ENCODE data around the gene TBRG4.

The TBRG4 gene

GRCh38 chr7:45104844-45105587 is 6.5 kb downstream of the TBRG4 start:
- H3K4me1 ChIP-seq (ENCODE audit: control insufficient read depth, insufficient read depth, low read length) = no peaks in the 10 kb centered on the region
- CTCF ChIA-PET = interaction anchor here (0.6 to 1.2 kb wide), 2 partner anchors 12 to 31 kb away, joined by 3 read pairs; no protein-coding TSS in a partner anchor
- POLR2A ChIA-PET = no interaction called here

GRCh38 chr7:45103958-45104843 is 7.3 kb downstream of the TBRG4 start:
- no peaks in the 10 kb centered on the region for H3K9me3 ChIP-seq (ENCODE audit: control insufficient read depth, insufficient read depth, low read depth, low read length)
- no peak overlapping the region for H3K4me3 ChIP-seq (ENCODE audit: low read depth, low read length)
- POLR2A ChIA-PET = interaction anchor here (0.9 kb wide), 1 partner anchor 103 kb away, joined by 3 read pairs; no protein-coding TSS in a partner anchor
- CTCF ChIA-PET = interaction anchor here (1.0 to 1.2 kb wide), 2 partner anchors 31 to 32 kb away, joined by 3 read pairs; no protein-coding TSS in a partner anchor
- peaks cover 10 to 100% of the 10 kb centered on the region in 2 experiments for H3K36me3 ChIP-seq (ENCODE audit: control insufficient read depth in 2 of 2, insufficient read depth in 1 of 2, low read length in 2 of 2)
- H3K27ac ChIP-seq (ENCODE audit: extremely low read depth, low read depth, low read length) = no peak overlapping the region
- no peaks in the 10 kb centered on the region for H3K4me1 ChIP-seq (ENCODE audit: control insufficient read depth, insufficient read depth, low read length)
- TF ChIP-seq HOXA7 (CRISPR knock-in tag; IDR thresholded peaks at IDR 0.05; ENCODE audit: borderline replicate concordance) (no peak), REST (tag by site-specific recombination; IDR thresholded peaks at IDR 0.05) (no peak), PRDM10 (tag by site-specific recombination; IDR thresholded peaks at IDR 0.05) (no peak), ZNF626 (tag by site-specific recombination; IDR thresholded peaks at IDR 0.05) (no peak)

More at GRCh38 chr7:45104844-45105587, 6.5 kb downstream of the TBRG4 start:
- peaks cover 10 to 94% of the 10 kb centered on the region in 2 experiments for H3K36me3 ChIP-seq (ENCODE audit: control insufficient read depth in 2 of 2, insufficient read depth in 1 of 2, low read length in 2 of 2)
- H3K27ac ChIP-seq (ENCODE audit: extremely low read depth, low read depth, low read length) = no peak overlapping the region
- no peak for TF ChIP-seq ZNF837 (tag by site-specific recombination; IDR thresholded peaks at IDR 0.05)
- no peak for TF ChIP-seq ZFP41 (tag by site-specific recombination; IDR thresholded peaks at IDR 0.05; ENCODE audit: borderline replicate concordance)
- peak; percentile 81 for TF ChIP-seq SCRT1 (tag by site-specific recombination; IDR thresholded peaks at IDR 0.05; ENCODE audit: borderline replicate concordance)
- no peak for TF ChIP-seq ZNF549 (tag by site-specific recombination; IDR thresholded peaks at IDR 0.05)
- TF ChIP-seq PRDM2 (tag by site-specific recombination; IDR thresholded peaks at IDR 0.05; ENCODE audit: borderline replicate concordance) = no peak
- TF ChIP-seq SCRT2 (tag by site-specific recombination; IDR thresholded peaks at IDR 0.05) = peak; percentile 90
- TF ChIP-seq ZNF223 (tag by site-specific recombination; IDR thresholded peaks at IDR 0.05) = no peak
- TF ChIP-seq YY1 (tag by site-specific recombination; IDR thresholded peaks at IDR 0.05) = no peak
- no peak overlapping the region for H3K4me3 ChIP-seq (ENCODE audit: low read depth, low read length)
- no peaks in the 10 kb centered on the region for H3K9me3 ChIP-seq (ENCODE audit: control insufficient read depth, insufficient read depth, low read depth, low read length)

Measured in HEK293 (cell line).